Neuronal stem cell (in vitro differentiated cells): ENCODE results near the gene GLRX5.

Experiments
- DNase-seq: peaks from one replicate; pipeline ENCODE4 v3.0.0-alpha.2; 2013; ENCODE audit warnings: low spot score
- H2AFZ ChIP-seq: one replicate; pipeline ENCODE4 v1.6.1; 2013; ENCODE audit warnings: mild to moderate bottlenecking, low read length, inconsistent platforms
- H2AK5ac ChIP-seq: 2 replicates; pipeline ENCODE4 v1.6.1; 2013; ENCODE audit warnings: low read depth, mild to moderate bottlenecking, inconsistent platforms, low read length, moderate library complexity, mixed read lengths
- H2BK120ac ChIP-seq: 2 replicates; pipeline ENCODE4 v1.6.1; 2013; ENCODE audit warnings: low read depth, mild to moderate bottlenecking, inconsistent platforms, low read length, moderate library complexity, mixed read lengths
- H2BK12ac ChIP-seq: one replicate; pipeline ENCODE4 v1.6.1; 2013; ENCODE audit warnings: low read length, inconsistent platforms
- H2BK15ac ChIP-seq: 2 replicates; pipeline ENCODE4 v1.6.1; 2013; ENCODE audit warnings: mild to moderate bottlenecking, low read length, inconsistent platforms, mixed read lengths
- H2BK5ac ChIP-seq: one replicate; pipeline ENCODE4 v1.6.1; 2013; ENCODE audit warnings: inconsistent platforms, mild to moderate bottlenecking, low read length, moderate library complexity
- H3K14ac ChIP-seq: one replicate; pipeline ENCODE4 v1.6.1; 2013; ENCODE audit warnings: low read length, inconsistent platforms
- H3K18ac ChIP-seq: 2 replicates; pipeline ENCODE4 v1.6.1; 2013; ENCODE audit warnings: low read length, inconsistent platforms
- H3K23ac ChIP-seq: 2 replicates; pipeline ENCODE4 v1.6.1; 2013; ENCODE audit warnings: low read depth, mild to moderate bottlenecking, mixed read lengths, low read length, inconsistent platforms; ENCODE audit not compliant: poor library complexity
- H3K27ac ChIP-seq: replicated peaks from 3 replicates; pipeline ENCODE4 v1.5.1; 2013; ENCODE audit warnings: low read length, inconsistent platforms
- H3K27me3 ChIP-seq, 3 experiments: 2 replicates each; pipeline ENCODE4 v1.6.1; 2013; ENCODE audit warnings: low read length in 3 of 3, mild to moderate bottlenecking in 2 of 3, inconsistent platforms in 1 of 3, low read depth in 1 of 3, mixed read lengths in 1 of 3, moderate library complexity in 1 of 3; ENCODE audit not compliant: control insufficient read depth in 3 of 3, insufficient read depth in 3 of 3
- H3K36me3 ChIP-seq, 2 donors: replicated peaks in 1 of 2; 2 replicates each; pipeline ENCODE4 v1.6.1; 2013; ENCODE audit warnings: low read length in 2 of 2; ENCODE audit not compliant: control insufficient read depth in 2 of 2, insufficient read depth in 2 of 2
- H3K4ac ChIP-seq: 2 replicates; pipeline ENCODE4 v1.6.1; 2013; ENCODE audit warnings: inconsistent platforms, mild to moderate bottlenecking, low read length, moderate library complexity
- H3K4me1 ChIP-seq, 2 donors: 1 replicate in 1 of 2; 2 replicates in 1 of 2; pipeline ENCODE4 v1.6.1; 2013; ENCODE audit warnings: low read length in 2 of 2, low read depth in 1 of 2; ENCODE audit not compliant: control insufficient read depth in 2 of 2, insufficient read depth in 1 of 2
- H3K4me2 ChIP-seq: one replicate; pipeline ENCODE4 v1.6.1; 2013; ENCODE audit warnings: mild to moderate bottlenecking, low read length, inconsistent platforms; ENCODE audit not compliant: insufficient read depth, poor library complexity, severe bottlenecking
- H3K4me3 ChIP-seq, 2 donors: 2 replicates each; pipeline ENCODE4 v1.5.1; 2013; ENCODE audit warnings: low read length in 2 of 2, mild to moderate bottlenecking in 2 of 2, inconsistent platforms in 1 of 2, moderate library complexity in 1 of 2
- H3K79me1 ChIP-seq: one replicate; pipeline ENCODE4 v1.6.1; 2013; ENCODE audit warnings: low read depth, mild to moderate bottlenecking, inconsistent platforms, low read length, moderate library complexity
- H3K9ac ChIP-seq: one replicate; pipeline ENCODE4 v1.6.1; 2013; ENCODE audit warnings: mild to moderate bottlenecking, low read depth, low read length, inconsistent platforms; ENCODE audit not compliant: poor library complexity
- H3K9me3 ChIP-seq, 2 donors: replicated peaks in 1 of 2; 2 replicates each; pipeline versions ENCODE3 to v1.6.1; 2013; ENCODE audit warnings: low read length in 2 of 2, mild to moderate bottlenecking in 2 of 2, inconsistent platforms in 1 of 2, low read depth in 1 of 2, mixed read lengths in 1 of 2, moderate library complexity in 1 of 2; ENCODE audit not compliant: control insufficient read depth in 2 of 2, insufficient read depth in 1 of 2
- H4K8ac ChIP-seq: one replicate; pipeline ENCODE4 v1.6.1; 2013; ENCODE audit warnings: low read depth, mild to moderate bottlenecking, inconsistent platforms, low read length, moderate library complexity
- H4K91ac ChIP-seq: one replicate; pipeline ENCODE4 v1.6.1; 2013; ENCODE audit warnings: low read length, low read depth, mild to moderate bottlenecking, inconsistent platforms; ENCODE audit not compliant: poor library complexity
- WGBS, 2 donors: extraction: QIAGEN DNeasy Blood & Tissue Kit; methylation state at CpG; one replicate each; pipeline ENCODE4 v1.1.7; 2013; ENCODE audit warnings: missing lambda C conversion rate in 2 of 2, mixed read lengths in 1 of 2; ENCODE audit not compliant: insufficient read length in 2 of 2, insufficient replicate concordance in 1 of 2; ENCODE audit errors: extremely low coverage in 2 of 2; 5-methylcytosine and 5-hydroxymethylcytosine counted together

The GLRX5 gene

DNA sequence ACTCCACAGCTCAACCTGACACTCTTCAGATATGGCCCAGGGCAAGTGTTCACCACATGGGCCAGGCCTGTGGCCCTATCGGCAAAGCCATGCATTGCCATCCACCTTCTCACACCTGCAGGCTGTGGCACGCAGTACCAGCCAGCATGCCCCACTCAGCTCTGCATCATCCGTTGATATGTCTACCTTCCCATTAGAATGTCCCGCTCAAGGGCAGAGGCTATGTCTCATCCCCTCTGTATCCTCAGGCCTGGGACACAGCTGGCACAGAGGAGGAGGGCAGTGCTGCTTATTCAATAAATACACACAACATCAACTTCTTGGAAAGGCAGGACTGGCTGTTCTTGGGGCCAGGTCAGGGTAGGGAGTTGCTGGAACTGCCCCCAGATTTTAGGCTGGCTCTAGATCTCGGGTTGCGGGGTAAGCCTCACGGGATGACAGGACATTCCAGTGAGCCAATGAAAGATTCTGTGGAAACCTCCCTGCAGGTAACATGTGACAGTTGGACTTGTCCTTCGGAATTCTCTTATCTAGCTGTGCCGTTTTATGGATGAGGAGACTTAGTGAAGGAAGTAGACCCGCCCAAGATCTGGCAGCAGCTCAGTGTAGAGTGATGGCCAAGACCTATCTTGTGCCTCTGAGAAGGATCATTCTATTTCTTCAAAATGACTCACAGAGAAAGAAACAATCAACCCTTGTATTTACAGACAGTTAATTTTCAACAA lies 44.0 kb upstream of the GLRX5 start:
- no peaks in the 10 kb centered on the region for H3K36me3 ChIP-seq
- peak overlapping the region; percentile 84 for H4K8ac ChIP-seq
- no peaks in the 10 kb centered on the region for H3K79me1 ChIP-seq
- H3K9ac ChIP-seq: peak overlapping the region; percentile 18
- H2BK5ac ChIP-seq: no peak overlapping the region
- H4K91ac ChIP-seq: no peak overlapping the region
- peak overlapping the region; percentile 38 for H3K23ac ChIP-seq
- no peak overlapping the region for H3K4me2 ChIP-seq
- no CpG with 5 or more reads among the region's 10 CpGs for WGBS, 2 donors
- H3K4ac ChIP-seq: no peak overlapping the region
- no peaks in the 10 kb centered on the region for H3K4me1 ChIP-seq
- no peak overlapping the region for H3K14ac ChIP-seq
- H2AFZ ChIP-seq: no peak overlapping the region
- no peak overlapping the region for H2BK120ac ChIP-seq
- H3K9me3 ChIP-seq: peaks cover 0 to 2% of the 10 kb centered on the region in 2 donors
- no peak overlapping the region for H3K4me3 ChIP-seq
- H2BK15ac ChIP-seq: no peak overlapping the region
- no peak for DNase-seq
- H3K27me3 ChIP-seq: peaks cover 0 to 24% (median 0%) of the 10 kb centered on the region in 3 experiments
- peak overlapping the region; percentile 33 for H3K18ac ChIP-seq
- peak overlapping the region; percentile 42 for H2AK5ac ChIP-seq
- H3K27ac ChIP-seq: no peak overlapping the region
- peak overlapping the region; percentile 28 for H2BK12ac ChIP-seq

DNA sequence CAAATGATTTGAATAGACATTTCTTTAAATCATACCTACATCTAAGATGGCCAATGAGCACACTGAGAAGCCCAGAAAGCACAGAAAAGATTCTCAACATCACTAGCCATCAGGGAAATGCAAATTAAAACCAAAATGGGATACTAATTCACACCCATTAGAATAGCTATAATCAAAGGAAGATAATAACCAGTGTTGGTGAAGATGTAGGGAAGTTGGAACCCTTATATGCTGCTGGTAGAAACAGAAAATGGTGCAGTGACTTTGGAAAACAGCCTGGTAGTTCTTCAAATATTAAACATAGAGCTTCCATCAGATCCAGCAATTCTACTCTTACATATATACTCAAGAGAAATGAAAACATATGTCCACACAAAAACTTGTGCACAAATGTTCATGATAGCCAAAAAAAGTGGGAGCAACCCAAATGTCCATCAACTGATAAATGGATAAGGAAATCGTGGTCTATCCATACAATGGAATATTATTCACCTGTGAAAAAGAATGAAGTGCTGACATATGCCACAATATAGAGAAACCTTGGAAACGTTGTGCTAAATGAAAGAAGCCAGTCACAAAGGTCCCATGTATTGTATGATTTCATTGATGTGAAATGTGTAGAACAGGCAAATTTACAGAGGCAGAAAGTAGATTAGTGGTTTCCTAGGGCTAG lies 42.8 kb upstream of the GLRX5 start:
- Histone ChIP-seq H2BK12ac (no peak overlapping the region), H3K14ac (no peak overlapping the region), H3K23ac (no peak overlapping the region), H2AK5ac (no peak overlapping the region), H2BK120ac (no peak overlapping the region), H3K4me3 (no peak overlapping the region), H4K91ac (no peak overlapping the region), H3K27ac (no peak overlapping the region), H2AFZ (no peak overlapping the region), H3K4me1 (peaks cover 1 to 6% of the 10 kb centered on the region in 2 donors), H2BK5ac (no peak overlapping the region), H3K9me3 (peaks cover 0 to 2% of the 10 kb centered on the region in 2 donors), H3K18ac (no peak overlapping the region), H3K9ac (no peak overlapping the region), H3K4ac (no peak overlapping the region), H2BK15ac (no peak overlapping the region), H4K8ac (no peak overlapping the region), H3K79me1 (no peaks in the 10 kb centered on the region), H3K36me3 (no peaks in the 10 kb centered on the region), H3K4me2 (no peak overlapping the region), H3K27me3 (peaks cover 0 to 18% (median 0%) of the 10 kb centered on the region in 3 experiments)
- WGBS, 2 donors: no CpG with 5 or more reads among the region's 2 CpGs
- no peak for DNase-seq

DNA sequence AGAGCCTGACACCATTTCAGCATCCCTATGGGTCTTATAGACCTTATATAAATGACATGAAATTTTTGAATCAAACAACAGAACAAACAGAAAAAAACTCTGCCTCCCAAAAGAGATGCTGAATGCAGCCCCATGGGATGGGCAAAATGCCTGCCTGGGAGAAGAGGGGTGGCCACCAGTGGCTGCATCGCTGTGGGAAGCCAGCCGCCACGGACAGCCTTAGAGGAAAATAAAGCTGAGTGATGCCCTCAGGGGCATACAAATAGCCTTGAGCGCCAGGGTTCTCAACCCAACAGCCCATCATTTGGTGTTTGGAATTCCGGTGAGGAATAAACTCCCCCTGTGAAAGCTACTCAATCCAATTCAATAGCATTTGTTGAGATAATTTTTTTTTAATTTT lies 41.3 kb upstream of the GLRX5 start:
- Histone ChIP-seq H3K27ac (no peak overlapping the region), H3K4me3 (no peak overlapping the region), H3K14ac (no peak overlapping the region), H3K23ac (no peak overlapping the region), H3K4me1 (peaks cover 1 to 8% of the 10 kb centered on the region in 2 donors), H2BK5ac (no peak overlapping the region), H3K36me3 (no peaks in the 10 kb centered on the region), H3K27me3 (peaks cover 0 to 7% (median 0%) of the 10 kb centered on the region in 3 experiments), H2BK120ac (no peak overlapping the region), H3K4ac (no peak overlapping the region), H3K79me1 (no peaks in the 10 kb centered on the region), H2AFZ (no peak overlapping the region), H3K9me3 (peaks cover 0 to 2% of the 10 kb centered on the region in 2 donors), H2BK12ac (no peak overlapping the region), H3K9ac (no peak overlapping the region), H3K18ac (no peak overlapping the region), H2BK15ac (no peak overlapping the region), H4K91ac (no peak overlapping the region), H4K8ac (no peak overlapping the region), H2AK5ac (no peak overlapping the region), H3K4me2 (no peak overlapping the region)
- no CpG with 5 or more reads among the region's 5 CpGs for WGBS, 2 donors
- DNase-seq: no peak

DNA sequence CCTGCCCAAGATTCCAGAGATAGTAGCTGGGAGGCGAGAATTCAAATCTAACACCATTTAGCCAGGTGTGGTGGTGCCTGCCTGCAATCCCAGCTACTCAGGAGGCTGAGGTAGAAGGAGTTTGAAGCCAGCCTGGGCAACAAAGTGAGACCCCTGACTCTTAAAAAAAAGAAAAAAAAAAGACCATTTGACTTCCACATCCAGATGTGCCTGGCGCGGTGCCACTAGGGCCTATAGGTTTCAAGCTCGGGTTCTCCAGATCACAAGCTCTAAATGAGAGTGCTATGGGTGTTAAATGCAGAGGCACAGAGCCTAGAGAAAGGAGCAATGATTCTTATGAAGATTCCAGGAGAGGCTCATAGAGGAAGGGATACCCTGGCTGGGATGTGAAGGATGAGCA lies 40.9 kb upstream of the GLRX5 start:
- H3K4me3 ChIP-seq: no peak overlapping the region
- no peak overlapping the region for H2AK5ac ChIP-seq
- H3K9ac ChIP-seq: no peak overlapping the region
- H3K79me1 ChIP-seq: no peaks in the 10 kb centered on the region
- H3K36me3 ChIP-seq: no peaks in the 10 kb centered on the region
- H3K4me2 ChIP-seq: no peak overlapping the region
- no peak overlapping the region for H3K18ac ChIP-seq
- no peak overlapping the region for H3K27ac ChIP-seq
- H4K8ac ChIP-seq: no peak overlapping the region
- peaks cover 0 to 2% of the 10 kb centered on the region in 2 donors for H3K9me3 ChIP-seq
- H2BK12ac ChIP-seq: no peak overlapping the region
- H3K27me3 ChIP-seq: peaks cover 0 to 7% (median 0%) of the 10 kb centered on the region in 3 experiments
- no peak overlapping the region for H3K14ac ChIP-seq
- H3K4ac ChIP-seq: no peak overlapping the region
- WGBS, 2 donors: no CpG with 5 or more reads among the region's 4 CpGs
- H2AFZ ChIP-seq: no peak overlapping the region
- H2BK15ac ChIP-seq: no peak overlapping the region
- peaks cover 1 to 8% of the 10 kb centered on the region in 2 donors for H3K4me1 ChIP-seq
- no peak overlapping the region for H4K91ac ChIP-seq
- DNase-seq: no peak
- H3K23ac ChIP-seq: no peak overlapping the region
- no peak overlapping the region for H2BK5ac ChIP-seq
- H2BK120ac ChIP-seq: no peak overlapping the region
